ENCODE data around the gene CCHCR1.

The CCHCR1 gene

GRCh38 chr6:31096215-31096614, 61.4 kb downstream of the CCHCR1 start:
- H3K4me3 ChIP-seq (ENCODE audit: insufficient read length, low read depth) = no peak overlapping the region
- no peaks in the 10 kb centered on the region for H3K4me1 ChIP-seq (ENCODE audit: insufficient read depth, insufficient read length)
- DNase-seq (ENCODE audit: low read depth, low spot score) = no peak
- no peak overlapping the region for H3K9ac ChIP-seq (ENCODE audit: insufficient read length, low read depth)
- no peaks in the 10 kb centered on the region for H3K9me3 ChIP-seq (ENCODE audit: insufficient read depth, low read length)
- H3K36me3 ChIP-seq (ENCODE audit: insufficient read depth, insufficient read length, low read length) = no peaks in the 10 kb centered on the region
- TF ChIP-seq YY1 (IDR thresholded peaks at IDR 0.05; ENCODE audit: insufficient read depth, insufficient read length) (no peak), ZNF274 (IDR thresholded peaks at IDR 0.05; ENCODE audit: low read depth, low read length) (no peak), SUZ12 (IDR thresholded peaks at IDR 0.05; ENCODE audit: extremely low read depth, insufficient read depth, insufficient read length) (no peak)
- H3K27me3 ChIP-seq (ENCODE audit: insufficient read depth, insufficient read length) = no peaks in the 10 kb centered on the region

DNA sequence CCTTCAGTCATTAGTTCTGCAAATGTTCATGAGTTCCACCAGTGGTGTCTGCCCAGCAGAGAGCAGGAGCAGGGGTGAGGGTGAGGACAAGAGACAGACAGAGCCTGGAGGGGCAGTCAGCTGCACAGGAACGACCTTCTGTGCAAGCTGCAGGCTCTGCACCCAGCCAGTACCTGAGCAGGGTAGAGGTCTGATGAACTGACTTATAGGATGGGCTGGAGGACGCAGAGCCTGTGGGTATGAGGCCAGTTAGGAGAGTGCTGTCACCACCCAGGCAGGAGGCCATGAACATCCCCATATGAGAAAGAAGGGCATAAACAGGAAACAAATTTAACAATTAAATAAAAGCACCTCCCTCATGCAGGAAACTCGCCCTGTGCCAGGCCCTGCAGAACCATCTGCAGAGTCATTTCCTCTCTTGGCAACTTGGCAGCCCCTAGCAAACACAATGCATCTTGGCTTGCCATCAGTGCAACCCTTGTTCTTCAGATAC, 63.2 kb downstream of the CCHCR1 start:
- Histone ChIP-seq H3K9me3 (ENCODE audit: insufficient read depth, low read length) (no peaks in the 10 kb centered on the region), H3K9ac (ENCODE audit: insufficient read length, low read depth) (no peak overlapping the region), H3K27me3 (ENCODE audit: insufficient read depth, insufficient read length) (no peaks in the 10 kb centered on the region), H3K4me3 (ENCODE audit: insufficient read length, low read depth) (no peak overlapping the region), H3K4me1 (ENCODE audit: insufficient read depth, insufficient read length) (no peaks in the 10 kb centered on the region), H3K36me3 (ENCODE audit: insufficient read depth, insufficient read length, low read length) (no peaks in the 10 kb centered on the region)
- TF ChIP-seq ZNF274 (IDR thresholded peaks at IDR 0.05; ENCODE audit: low read depth, low read length) (no peak), SUZ12 (IDR thresholded peaks at IDR 0.05; ENCODE audit: extremely low read depth, insufficient read depth, insufficient read length) (no peak), YY1 (IDR thresholded peaks at IDR 0.05; ENCODE audit: insufficient read depth, insufficient read length) (no peak)
- DNase-seq (ENCODE audit: low read depth, low spot score) = no peak

DNA sequence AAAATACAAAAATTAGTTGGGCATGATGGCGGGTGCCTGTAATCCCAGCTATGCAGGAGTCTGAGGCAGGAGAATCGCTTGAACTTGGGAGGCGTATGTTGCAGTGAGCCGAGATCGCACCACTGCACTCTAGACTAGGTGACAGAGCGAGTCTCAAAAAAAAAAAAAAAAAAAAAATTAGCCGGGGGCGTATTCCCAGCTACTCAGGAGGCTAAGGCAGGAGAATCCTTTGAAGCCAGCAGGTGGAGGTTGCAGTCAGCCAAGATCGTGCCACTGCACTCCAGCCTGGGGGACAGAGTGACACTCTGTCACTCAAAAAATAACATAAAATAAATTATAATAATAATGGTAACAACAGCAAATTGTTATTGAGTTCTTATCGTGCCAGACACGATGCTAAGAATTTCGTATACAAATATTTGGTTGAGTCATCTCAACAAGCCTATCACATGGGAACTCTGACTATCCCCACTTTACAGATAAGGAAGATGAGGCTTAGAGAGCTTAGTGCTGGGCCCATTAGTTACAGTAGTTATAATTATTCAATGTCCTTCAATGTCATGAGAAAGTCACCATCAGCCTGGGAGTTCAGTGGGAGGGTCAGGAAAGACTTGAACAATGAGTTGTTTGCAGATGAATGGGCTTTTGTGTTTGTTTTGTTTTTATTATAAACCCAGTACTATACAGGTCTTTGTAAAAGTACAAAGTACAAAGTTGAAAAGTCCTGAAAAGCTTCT, 64.7 kb downstream of the CCHCR1 start:
- H3K9ac ChIP-seq (ENCODE audit: insufficient read length, low read depth) = no peak overlapping the region
- DNase-seq (ENCODE audit: low read depth, low spot score) = no peak
- H3K27me3 ChIP-seq (ENCODE audit: insufficient read depth, insufficient read length) = no peaks in the 10 kb centered on the region
- H3K4me1 ChIP-seq (ENCODE audit: insufficient read depth, insufficient read length) = no peaks in the 10 kb centered on the region
- no peaks in the 10 kb centered on the region for H3K36me3 ChIP-seq (ENCODE audit: insufficient read depth, insufficient read length, low read length)
- TF ChIP-seq YY1 (IDR thresholded peaks at IDR 0.05; ENCODE audit: insufficient read depth, insufficient read length) = no peak
- no peak for TF ChIP-seq ZNF274 (IDR thresholded peaks at IDR 0.05; ENCODE audit: low read depth, low read length)
- TF ChIP-seq SUZ12 (IDR thresholded peaks at IDR 0.05; ENCODE audit: extremely low read depth, insufficient read depth, insufficient read length) = no peak
- no peaks in the 10 kb centered on the region for H3K9me3 ChIP-seq (ENCODE audit: insufficient read depth, low read length)
- no peak overlapping the region for H3K4me3 ChIP-seq (ENCODE audit: insufficient read length, low read depth)
